Upper lobe of left lung (tissue), 6 donors: ENCODE results near the gene PPIA. TPM values are rescaled to one million over a fixed set of nuclear protein-coding genes. Genes with fewer than 3 reads are reported as not detected.

Source experiments
- ATAC-seq, 2 donors: fragments of 200-7000 bp; cut with Tn5 transposase; one replicate each; pipeline ENCODE4 v1.9.1; 2022; ENCODE audit warnings: mild to moderate bottlenecking in 2 of 2, moderate library complexity in 2 of 2; ENCODE audit not compliant: low FRiP score in 2 of 2
- DNase-seq, 2 donors: peaks; one replicate each; pipeline ENCODE4 v3.0.0-alpha.2; 2019 to 2020
- H3K27ac ChIP-seq, 4 donors: fragments of 200-600 bp; sonication (generic); one replicate each; pipeline ENCODE4 v1.5.1; 2016 to 2019
- H3K27me3 ChIP-seq, 4 donors: fragments of 200-600 bp; sonication (generic); one replicate each; pipeline ENCODE4 v1.5.1; 2017 to 2019
- H3K36me3 ChIP-seq, 4 donors: fragments of 200-600 bp; sonication (generic); one replicate each; pipeline ENCODE4 v1.5.1; 2016 to 2019
- H3K4me1 ChIP-seq, 4 donors: fragments of 200-600 bp; sonication (generic); one replicate each; pipeline ENCODE4 v1.5.1; 2018 to 2019
- H3K4me3 ChIP-seq, 4 donors: fragments of 200-600 bp; sonication (generic); one replicate each; pipeline ENCODE4 v1.5.1; 2017 to 2019; ENCODE audit warnings: mild to moderate bottlenecking in 2 of 4, moderate library complexity in 1 of 4
- H3K9me3 ChIP-seq, 4 donors: fragments of 200-600 bp; sonication (generic); one replicate each; pipeline ENCODE4 v1.5.1; 2018 to 2019
- CTCF ChIP-seq, 6 experiments: fragments of 450-650 bp in 4 of 6; fragments of 200-600 bp in 2 of 6; sonication (generic) in 2 of 6; IDR thresholded peaks; one replicate each; pipeline ENCODE4 v1.5.1; 2016 to 2019; ENCODE audit warnings: antibody characterized with exemption in 6 of 6
- EP300 ChIP-seq, 4 donors: sonication (generic); formaldehyde crosslinking; IDR thresholded peaks; one replicate each; pipeline ENCODE4 v1.5.1; 2017; ENCODE audit warnings: antibody characterized with exemption in 4 of 4, control low read depth in 2 of 4
- POLR2A ChIP-seq, 4 donors: fragments of 450-650 bp; IDR thresholded peaks; one replicate each; pipeline ENCODE4 v1.5.1; 2016 to 2017; ENCODE audit warnings: antibody characterized with exemption in 4 of 4, mild to moderate bottlenecking in 2 of 4
- POLR2AphosphoS5 ChIP-seq, 2 donors: sonication (generic); formaldehyde crosslinking; IDR thresholded peaks; one replicate each; pipeline ENCODE4 v1.5.1; 2017; ENCODE audit warnings: antibody characterized with exemption in 2 of 2
- WGBS, 2 donors: methylation state at CpG; one replicate each; pipeline ENCODE4 v1.1.5; 2017 to 2018; 5-methylcytosine and 5-hydroxymethylcytosine counted together
- total RNA-seq, 6 donors: library from RNA; depleted of rRNA in 4 of 6; stranded (reverse); fragments of >200 nt in 4 of 6; gene quantifications; one replicate each; pipeline versions ENCODE4 v1.1.0 to v1.2.1, GENCODE V29; 2016 to 2021
- donor health status: DM: no; HTN: no; CAD: no; lungs with moderate emphysema.
- donor health status: DM: no; HTN: yes; CAD: no; lungs with severe emphysema.

The PPIA gene
- total RNA-seq, 6 donors from 2014 or later: 351 to 1,606 (median 1,253) TPM

- DNase-seq (no peak), ATAC-seq (no peak)
- Histone ChIP-seq H3K4me1 (peaks cover 45 to 61% (median 50%) of the 10 kb centered on the region in 4 donors), H3K4me3 (peak overlapping the region in 1 of 4 donors; percentile 99), H3K9me3 (no peaks in the 10 kb centered on the region), H3K27ac (peak overlapping the region in 2 of 4 donors; percentile 10 to 97), H3K27me3 (no peaks in the 10 kb centered on the region), H3K36me3 (peaks cover 0 to 4% (median 1%) of the 10 kb centered on the region in 4 donors)
- WGBS, 2 donors: 84% methylated on average over 3 of the region's 3 CpGs
- TF ChIP-seq EP300 (IDR thresholded peaks at IDR 0.05) (no peak), POLR2A (IDR thresholded peaks at IDR 0.05) (no peak), CTCF (IDR thresholded peaks at IDR 0.05) (no peak), POLR2AphosphoS5 (IDR thresholded peaks at IDR 0.05) (no peak)
Measured at GRCh38 chr7:44750424-44750823, 46.1 kb upstream of the PPIA start.

- ATAC-seq (no peak), DNase-seq (no peak)
- H3K27ac ChIP-seq: peak overlapping the region in 2 of 4 donors; percentile 10 to 97
- H3K4me3 ChIP-seq: peak overlapping the region in 1 of 4 donors; percentile 99
- no peaks in the 10 kb centered on the region for H3K27me3 ChIP-seq
- peaks cover 52 to 67% (median 56%) of the 10 kb centered on the region in 4 donors for H3K4me1 ChIP-seq
- whole genome bisulfite sequencing, 2 donors: 45 to 100% methylated on average over 1 to 6 of the region's 6 CpGs
- TF ChIP-seq POLR2A (IDR thresholded peaks at IDR 0.05): no peak
- no peak for TF ChIP-seq POLR2AphosphoS5 (IDR thresholded peaks at IDR 0.05)
- TF ChIP-seq EP300 (IDR thresholded peaks at IDR 0.05): no peak
- TF ChIP-seq CTCF (IDR thresholded peaks at IDR 0.05): no peak
- peaks cover 0 to 4% (median 1%) of the 10 kb centered on the region in 4 donors for H3K36me3 ChIP-seq
- no peaks in the 10 kb centered on the region for H3K9me3 ChIP-seq
Measured at GRCh38 chr7:44750921-44751571, 45.4 kb upstream of the PPIA start.

GRCh38 chr7:44752822-44753221 is 43.7 kb upstream of the PPIA start:
- DNase-seq: no peak
- no peak overlapping the region for H3K27ac ChIP-seq
- WGBS, 2 donors: 93 to 94% methylated on average over 2 of the region's 2 CpGs
- H3K4me1 ChIP-seq: peaks cover 54 to 78% (median 67%) of the 10 kb centered on the region in 4 donors
- no peak for ATAC-seq
- H3K4me3 ChIP-seq: no peak overlapping the region
- no peaks in the 10 kb centered on the region for H3K9me3 ChIP-seq
- no peak for TF ChIP-seq CTCF (IDR thresholded peaks at IDR 0.05)
- TF ChIP-seq POLR2A (IDR thresholded peaks at IDR 0.05): no peak
- TF ChIP-seq EP300 (IDR thresholded peaks at IDR 0.05): no peak
- TF ChIP-seq POLR2AphosphoS5 (IDR thresholded peaks at IDR 0.05): no peak
- H3K27me3 ChIP-seq: no peaks in the 10 kb centered on the region
- peaks cover 12 to 18% (median 14%) of the 10 kb centered on the region in 4 donors for H3K36me3 ChIP-seq

DNA sequence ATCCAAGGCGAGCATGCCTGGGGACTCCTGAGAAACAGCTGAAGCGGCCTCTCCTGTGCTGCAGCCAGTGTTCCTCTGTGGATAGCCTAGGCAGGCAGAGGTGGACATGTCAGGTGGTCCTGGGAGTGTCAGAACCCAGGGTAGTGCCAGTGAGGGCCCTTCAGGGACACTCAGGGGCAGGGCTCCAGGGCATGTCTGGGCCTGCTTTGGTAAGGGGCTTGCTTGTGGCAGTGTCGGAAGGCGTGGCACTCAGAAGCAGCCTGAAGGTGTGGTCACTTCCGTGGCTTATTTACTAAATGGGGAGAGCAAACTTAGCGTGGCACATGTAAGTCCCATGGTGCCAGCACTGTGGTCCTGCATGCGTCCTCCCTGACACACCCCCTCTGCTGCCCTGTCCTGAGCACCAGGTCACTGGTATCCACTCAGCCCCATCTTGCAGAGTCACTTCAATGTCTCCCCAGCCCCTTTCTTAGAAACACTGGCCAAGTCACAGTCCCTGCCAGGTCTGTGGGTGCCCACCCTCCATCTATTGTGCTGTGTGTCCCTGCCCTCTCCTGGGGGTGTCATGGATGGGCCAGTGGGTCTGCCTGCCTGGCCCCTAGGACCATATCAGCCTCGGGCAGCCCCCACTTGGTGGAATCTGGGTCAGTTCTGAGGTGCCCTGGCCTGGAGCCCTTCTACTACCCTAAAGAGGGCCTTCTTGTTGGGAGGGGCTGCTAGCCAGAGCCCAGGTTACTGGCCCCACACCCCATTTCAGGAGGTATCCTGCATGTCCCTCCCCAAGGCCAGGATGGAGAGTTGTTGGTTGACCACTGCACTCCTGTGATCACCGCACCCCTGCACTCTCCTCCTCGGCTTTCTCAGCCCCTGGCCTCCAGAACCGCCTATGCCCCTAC is 41.4 kb upstream of the PPIA start:
- Histone ChIP-seq H3K9me3 (no peaks in the 10 kb centered on the region), H3K36me3 (peaks cover 15 to 38% (median 32%) of the 10 kb centered on the region in 4 donors), H3K4me1 (peaks cover 44 to 64% (median 56%) of the 10 kb centered on the region in 4 donors), H3K27ac (peak overlapping the region; percentile 41 to 54 (median 51)), H3K27me3 (no peaks in the 10 kb centered on the region), H3K4me3 (no peak overlapping the region)
- 79% methylated on average over 10 to 11 of the region's 11 CpGs for WGBS, 2 donors
- ATAC-seq (no peak), DNase-seq (no peak)
- no peak for TF ChIP-seq POLR2A (IDR thresholded peaks at IDR 0.05)
- no peak for TF ChIP-seq POLR2AphosphoS5 (IDR thresholded peaks at IDR 0.05)
- no peak for TF ChIP-seq EP300 (IDR thresholded peaks at IDR 0.05)
- no peak for TF ChIP-seq CTCF (IDR thresholded peaks at IDR 0.05)
